Neutrophil (primary cell): Measurements from ENCODE around the gene GLT6D1.

Experiments
- H3K27ac ChIP-seq: fragments of 200-600 bp; sonication (generic); 2 replicates; pipeline ENCODE4 v1.5.1; 2016; ENCODE audit warnings: mild to moderate bottlenecking, moderate library complexity
- H3K27me3 ChIP-seq: fragments of 200-600 bp; sonication (generic); 2 replicates; pipeline ENCODE4 v1.6.0; 2016; ENCODE audit warnings: mild to moderate bottlenecking
- H3K36me3 ChIP-seq: fragments of 200-600 bp; sonication (generic); 2 replicates; pipeline ENCODE4 v1.5.1; 2017
- H3K4me1 ChIP-seq, 2 experiments: fragments of 200-600 bp in 1 of 2; sonication (generic) in 1 of 2; 1 replicate in 1 of 2; 2 replicates in 1 of 2; pipeline versions ENCODE4 v1.5.1 to v1.6.1; 2013 to 2016; ENCODE audit warnings: low read depth in 1 of 2, low read length in 1 of 2, mild to moderate bottlenecking in 1 of 2, moderate library complexity in 1 of 2; ENCODE audit not compliant: control insufficient read depth in 1 of 2, insufficient read depth in 1 of 2
- H3K4me3 ChIP-seq, 2 experiments: fragments of 200-600 bp in 1 of 2; sonication (generic) in 1 of 2; 1 replicate in 1 of 2; 2 replicates in 1 of 2; pipeline ENCODE4 v1.5.1; 2013 to 2016; ENCODE audit warnings: low read depth in 1 of 2, low read length in 1 of 2, mild to moderate bottlenecking in 1 of 2, moderate library complexity in 1 of 2
- H3K9me3 ChIP-seq: fragments of 200-600 bp; sonication (generic); 2 replicates; pipeline ENCODE4 v1.5.1; 2016
- CTCF ChIP-seq: fragments of 200-600 bp; sonication (generic); IDR thresholded peaks from 2 replicates; pipeline ENCODE4 v1.5.1; 2016; ENCODE audit warnings: antibody characterized with exemption

GLT6D1 gene

GRCh38 chr9:135607401-135608293 lies 31.7 kb downstream of the GLT6D1 start:
- Histone ChIP-seq H3K27me3 (peaks cover 6% of the 10 kb centered on the region), H3K4me3 (no peak overlapping the region), H3K27ac (no peak overlapping the region)

GRCh38 chr9:135606885-135607259 lies 32.5 kb downstream of the GLT6D1 start:
- peaks cover 6% of the 10 kb centered on the region for H3K27me3 ChIP-seq
- no peak overlapping the region for H3K27ac ChIP-seq
- no peaks in the 10 kb centered on the region for H3K36me3 ChIP-seq
- no peaks in the 10 kb centered on the region for H3K4me1 ChIP-seq
- H3K4me3 ChIP-seq, result no peak overlapping the region
- no peak for TF ChIP-seq CTCF
- no peaks in the 10 kb centered on the region for H3K9me3 ChIP-seq

More at GRCh38 chr9:135607401-135608293, 31.7 kb downstream of the GLT6D1 start:
- Histone ChIP-seq H3K36me3 (no peaks in the 10 kb centered on the region), H3K4me1 (no peaks in the 10 kb centered on the region), H3K9me3 (no peaks in the 10 kb centered on the region)
- no peak for TF ChIP-seq CTCF

GRCh38 chr9:135605238-135605781 lies 34.0 kb downstream of the GLT6D1 start:
- TF ChIP-seq CTCF, result no peak
- Histone ChIP-seq H3K4me3 (no peak overlapping the region), H3K27ac (no peak overlapping the region), H3K4me1 (no peaks in the 10 kb centered on the region), H3K27me3 (peaks cover 13% of the 10 kb centered on the region), H3K9me3 (no peaks in the 10 kb centered on the region), H3K36me3 (no peaks in the 10 kb centered on the region)

DNA sequence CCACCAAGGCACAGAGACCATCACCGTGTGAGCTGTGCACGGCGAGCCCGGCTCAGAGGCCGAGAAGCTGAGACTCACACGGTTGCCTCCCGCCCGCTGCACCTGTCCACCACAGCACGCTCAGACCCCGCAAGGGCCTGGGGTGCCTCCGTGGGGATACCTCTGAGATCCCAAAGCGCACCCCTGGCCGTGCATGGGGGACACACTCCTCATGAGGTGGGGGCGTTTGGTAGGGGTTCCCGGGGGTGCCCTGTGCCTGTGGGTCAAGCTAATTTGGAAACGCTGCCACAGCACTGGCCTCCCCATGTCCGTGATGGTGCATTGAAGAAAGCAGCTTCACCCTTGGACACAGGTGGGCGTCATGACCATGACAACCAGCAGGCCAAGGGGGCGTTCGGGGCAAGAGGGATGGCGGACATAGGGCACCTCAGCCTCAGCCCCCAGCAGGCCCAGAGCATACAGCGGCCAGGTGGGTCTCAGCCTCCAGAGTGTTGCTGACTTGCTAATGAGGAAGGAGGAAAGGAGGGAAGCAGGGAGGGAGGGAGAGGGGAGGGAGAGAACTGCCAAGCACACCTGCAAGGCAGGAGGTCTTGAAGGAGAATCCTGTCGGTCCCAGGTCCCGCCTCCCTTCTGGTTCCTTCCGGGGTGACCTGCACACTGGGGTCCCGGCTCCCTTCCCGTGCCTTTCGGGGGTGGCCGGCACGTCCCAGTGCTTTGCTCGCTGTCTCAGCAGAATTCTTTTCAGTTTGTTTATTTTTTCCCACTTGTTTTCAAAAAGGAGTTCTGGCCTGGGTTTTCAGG lies 34.7 kb downstream of the GLT6D1 start:
- Histone ChIP-seq H3K27ac (no peak overlapping the region), H3K4me3 (no peak overlapping the region), H3K4me1 (no peaks in the 10 kb centered on the region), H3K27me3 (peaks cover 16% of the 10 kb centered on the region), H3K36me3 (no peaks in the 10 kb centered on the region), H3K9me3 (no peaks in the 10 kb centered on the region)
- TF ChIP-seq CTCF, result no peak

DNA sequence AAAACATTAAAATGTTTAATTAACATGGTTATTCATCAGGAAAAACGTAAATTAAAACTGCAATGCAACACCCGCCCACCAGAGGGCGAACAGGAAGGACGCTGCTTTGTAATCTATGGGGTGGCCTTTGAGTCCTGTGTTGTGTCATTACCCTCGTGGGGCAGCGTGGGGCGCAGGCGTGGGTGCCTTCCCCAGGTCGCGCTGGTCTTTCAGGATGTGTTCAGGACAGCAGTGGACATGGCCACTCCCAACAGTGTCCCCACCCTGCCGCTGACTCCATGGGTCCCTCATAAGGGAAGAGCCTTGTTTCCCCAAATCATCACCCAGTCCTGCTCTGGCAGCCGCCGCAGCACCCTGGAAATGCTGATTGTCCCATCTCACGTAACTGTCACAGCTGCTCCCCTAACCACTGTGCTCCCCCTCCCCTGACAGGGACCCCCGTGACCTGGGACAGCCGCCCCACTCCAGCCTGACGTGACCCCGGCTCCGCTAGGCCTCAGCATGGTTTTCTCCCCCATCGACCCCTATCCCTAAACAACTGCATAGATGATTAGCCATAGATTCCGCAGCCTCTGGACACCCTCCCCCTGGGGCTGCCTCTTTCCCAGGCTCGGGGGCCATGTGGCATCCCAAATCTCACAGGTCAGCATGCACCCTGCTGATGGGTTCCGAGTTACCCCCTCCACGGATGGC lies 36.4 kb downstream of the GLT6D1 start:
- Histone ChIP-seq H3K4me1 (no peaks in the 10 kb centered on the region), H3K27ac (no peak overlapping the region), H3K9me3 (no peaks in the 10 kb centered on the region), H3K36me3 (no peaks in the 10 kb centered on the region), H3K4me3 (no peak overlapping the region), H3K27me3 (peaks cover 30% of the 10 kb centered on the region)
- peak; percentile 60 for TF ChIP-seq CTCF
